ENCODE measurements around the gene LIPG. TPM values are rescaled to one million over a fixed set of nuclear protein-coding genes. Genes with fewer than 3 reads are reported as not detected.
"Not testable (repeated sequence)": the region's sequence is repeated elsewhere in the genome, so short reads cannot be mapped to it uniquely, and the experiment has no call there.

The LIPG gene
- not detected for total RNA-seq

GRCh38 chr18:49561289-49562193 lies at the start of gene LIPG:
LIPG (plus strand) TSS chr18:49562057; CDS start chr18:49562309, 252 bp downstream.
- ChIA-PET POLR2A (interaction anchor here (0.7 kb wide), 1 partner anchor 258 kb away, joined by 5 read pairs; no protein-coding TSS in a partner anchor), CTCF (interaction anchor here (0.6 to 3.7 kb wide), 3 partner anchors 53 to 299 kb away, joined by 4 to 14 read pairs (median 12); no protein-coding TSS in a partner anchor)
- no peaks in the 10 kb centered on the region for H3K9me3 Mint-ChIP-seq

GRCh38 chr18:49512876-49513275 lies 49.0 kb upstream of the LIPG start:
- CTCF ChIA-PET; POLR2A ChIA-PET; H3K27ac Mint-ChIP-seq; H3K36me3 Mint-ChIP-seq (ENCODE audit: low read depth); H3K27me3 Mint-ChIP-seq; DNase-seq; H3K4me1 Mint-ChIP-seq; H3K9me3 Mint-ChIP-seq; H3K4me3 Mint-ChIP-seq: not testable (repeated sequence)

More at GRCh38 chr18:49561289-49562193, at the start of gene LIPG:
- Mint-ChIP-seq H3K27me3 (peaks cover 76% of the 10 kb centered on the region), H3K4me1 (peaks cover 29% of the 10 kb centered on the region), H3K36me3 (ENCODE audit: low read depth) (no peaks in the 10 kb centered on the region), H3K27ac (no peak within 1 kb of the TSS), H3K4me3 (peak within 1 kb of the TSS; percentile 35)
- peak; percentile 54 for DNase-seq

- no peak overlapping the region for H3K27ac Mint-ChIP-seq
- DNase-seq, result no peak
- ChIA-PET CTCF (interaction anchor here (1.1 to 1.7 kb wide), 4 partner anchors 14 to 347 kb away, joined by 3 to 9 read pairs (median 6); no protein-coding TSS in a partner anchor), POLR2A (no interaction called here)
- H3K36me3 Mint-ChIP-seq (ENCODE audit: low read depth), result no peaks in the 10 kb centered on the region
- no peaks in the 10 kb centered on the region for H3K9me3 Mint-ChIP-seq
- H3K4me3 Mint-ChIP-seq, result no peak overlapping the region
- no peaks in the 10 kb centered on the region for H3K4me1 Mint-ChIP-seq
- H3K27me3 Mint-ChIP-seq, result peaks cover 4% of the 10 kb centered on the region
These were observed 47.3 kb upstream of the LIPG start for GRCh38 chr18:49514577-49514976.

- POLR2A ChIA-PET; DNase-seq; H3K9me3 Mint-ChIP-seq; H3K27me3 Mint-ChIP-seq; H3K27ac Mint-ChIP-seq; H3K4me3 Mint-ChIP-seq; H3K36me3 Mint-ChIP-seq (ENCODE audit: low read depth); H3K4me1 Mint-ChIP-seq: not testable (repeated sequence)
- CTCF ChIA-PET, result interaction anchor here (0.5 to 1.7 kb wide), 4 partner anchors 107 to 346 kb away, joined by 3 to 9 read pairs (median 6); no protein-coding TSS in a partner anchor
These were observed 46.9 kb upstream of the LIPG start for GRCh38 chr18:49515003-49515402.

- H3K4me1 Mint-ChIP-seq, result no peaks in the 10 kb centered on the region
- H3K27ac Mint-ChIP-seq, result no peak overlapping the region
- no peak overlapping the region for H3K4me3 Mint-ChIP-seq
- ChIA-PET POLR2A (no interaction called here), CTCF (interaction anchor here (0.5 to 1.7 kb wide), 4 partner anchors 107 to 346 kb away, joined by 3 to 9 read pairs (median 6); no protein-coding TSS in a partner anchor)
- H3K9me3 Mint-ChIP-seq, result no peaks in the 10 kb centered on the region
- H3K36me3 Mint-ChIP-seq (ENCODE audit: low read depth), result no peaks in the 10 kb centered on the region
- DNase-seq, result no peak
- H3K27me3 Mint-ChIP-seq, result peaks cover 2% of the 10 kb centered on the region
These were observed 46.3 kb upstream of the LIPG start for GRCh38 chr18:49515516-49515915.

- no peak for DNase-seq
- CTCF ChIA-PET, result no interaction called here
- peaks cover 2% of the 10 kb centered on the region for H3K27me3 Mint-ChIP-seq
- no peaks in the 10 kb centered on the region for H3K9me3 Mint-ChIP-seq
- POLR2A ChIA-PET, result no interaction called here
- H3K4me1 Mint-ChIP-seq, result no peaks in the 10 kb centered on the region
- no peak overlapping the region for H3K27ac Mint-ChIP-seq
- no peaks in the 10 kb centered on the region for H3K36me3 Mint-ChIP-seq (ENCODE audit: low read depth)
- no peak overlapping the region for H3K4me3 Mint-ChIP-seq
These were observed 44.4 kb upstream of the LIPG start for GRCh38 chr18:49517483-49517882.

- Mint-ChIP-seq H3K27me3 (peaks cover 2% of the 10 kb centered on the region), H3K27ac (no peak overlapping the region), H3K9me3 (no peaks in the 10 kb centered on the region), H3K4me3 (no peak overlapping the region), H3K36me3 (ENCODE audit: low read depth) (no peaks in the 10 kb centered on the region), H3K4me1 (no peaks in the 10 kb centered on the region)
- POLR2A ChIA-PET, result no interaction called here
- no peak for DNase-seq
- CTCF ChIA-PET, result interaction anchor here (1.3 kb wide), 1 partner anchor 845 kb away, joined by 3 read pairs; no protein-coding TSS in a partner anchor
These were observed 42.5 kb upstream of the LIPG start for GRCh38 chr18:49519101-49519971.

- H3K4me1 Mint-ChIP-seq, result no peaks in the 10 kb centered on the region
- CTCF ChIA-PET, result no interaction called here
These were observed 41.2 kb upstream of the LIPG start for GRCh38 chr18:49520661-49521145.

GRCh38 chr18:49521216-49521835 lies 40.5 kb upstream of the LIPG start:
- Mint-ChIP-seq H3K4me1 (no peaks in the 10 kb centered on the region), H3K27me3 (peaks cover 3% of the 10 kb centered on the region), H3K4me3 (no peak overlapping the region), H3K36me3 (ENCODE audit: low read depth) (no peaks in the 10 kb centered on the region), H3K27ac (no peak overlapping the region), H3K9me3 (no peaks in the 10 kb centered on the region)
- no peak for DNase-seq
- CTCF ChIA-PET, result no interaction called here
- POLR2A ChIA-PET, result no interaction called here

More at GRCh38 chr18:49520661-49521145, 41.2 kb upstream of the LIPG start:
- peaks cover 4% of the 10 kb centered on the region for H3K27me3 Mint-ChIP-seq
- H3K36me3 Mint-ChIP-seq (ENCODE audit: low read depth), result no peaks in the 10 kb centered on the region
- H3K4me3 Mint-ChIP-seq, result no peak overlapping the region
- POLR2A ChIA-PET, result no interaction called here
- no peak for DNase-seq
- no peaks in the 10 kb centered on the region for H3K9me3 Mint-ChIP-seq
- H3K27ac Mint-ChIP-seq, result no peak overlapping the region

GRCh38 chr18:49523580-49524093 lies 38.2 kb upstream of the LIPG start:
- H3K27me3 Mint-ChIP-seq, result not testable (repeated sequence)
- CTCF ChIA-PET, result interaction anchor here (1.7 kb wide), 1 partner anchor 13 kb away, joined by 5 read pairs; no protein-coding TSS in a partner anchor

GRCh38 chr18:49524349-49524748 lies 37.5 kb upstream of the LIPG start:
- ChIA-PET POLR2A (no interaction called here), CTCF (interaction anchor here (1.7 kb wide), 1 partner anchor 14 kb away, joined by 5 read pairs; no protein-coding TSS in a partner anchor)
- H3K4me3 Mint-ChIP-seq, result no peak overlapping the region
- peaks cover 8% of the 10 kb centered on the region for H3K27me3 Mint-ChIP-seq
- no peak overlapping the region for H3K27ac Mint-ChIP-seq
- H3K4me1 Mint-ChIP-seq, result no peaks in the 10 kb centered on the region
- no peaks in the 10 kb centered on the region for H3K36me3 Mint-ChIP-seq (ENCODE audit: low read depth)
- no peak for DNase-seq
- no peaks in the 10 kb centered on the region for H3K9me3 Mint-ChIP-seq

More at GRCh38 chr18:49523580-49524093, 38.2 kb upstream of the LIPG start:
- DNase-seq; H3K36me3 Mint-ChIP-seq (ENCODE audit: low read depth); H3K4me3 Mint-ChIP-seq; H3K27ac Mint-ChIP-seq; H3K9me3 Mint-ChIP-seq; POLR2A ChIA-PET; H3K4me1 Mint-ChIP-seq: not testable (repeated sequence)

GRCh38 chr18:49524951-49525350 lies 36.9 kb upstream of the LIPG start:
- Mint-ChIP-seq H3K9me3 (no peaks in the 10 kb centered on the region), H3K27ac (no peak overlapping the region), H3K4me1 (no peaks in the 10 kb centered on the region), H3K36me3 (ENCODE audit: low read depth) (no peaks in the 10 kb centered on the region), H3K27me3 (peaks cover 11% of the 10 kb centered on the region), H3K4me3 (no peak overlapping the region)
- POLR2A ChIA-PET, result no interaction called here
- CTCF ChIA-PET, result interaction anchor here (0.8 kb wide), 1 partner anchor 14 kb away, joined by 3 read pairs; no protein-coding TSS in a partner anchor
- DNase-seq, result no peak
